ENCODE measurements around the gene MARCHF2.

MARCHF2 gene

DNA sequence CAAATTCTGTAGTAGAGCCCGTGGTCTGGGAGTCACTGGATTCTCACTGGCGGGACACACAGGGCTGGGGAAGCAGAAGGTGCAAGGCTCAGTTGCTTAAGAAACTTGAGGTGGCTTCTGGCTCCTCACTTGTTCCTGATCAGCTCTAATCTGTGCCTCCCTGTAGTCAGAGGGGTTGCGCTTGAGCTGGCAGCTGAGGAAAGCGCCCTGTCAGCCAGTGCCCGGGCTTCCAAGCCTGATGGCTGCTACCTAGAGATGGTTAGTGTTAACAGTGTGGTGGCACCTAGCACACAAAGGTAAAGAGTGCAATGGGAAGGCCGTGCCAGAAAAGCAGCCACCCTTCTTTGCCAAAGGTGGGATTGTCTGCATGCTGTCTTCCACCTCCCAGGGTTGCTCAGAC is 40.5 kb downstream of the MARCHF2 start:
- DNase-seq (ENCODE audit: low spot score) = no peak

DNA sequence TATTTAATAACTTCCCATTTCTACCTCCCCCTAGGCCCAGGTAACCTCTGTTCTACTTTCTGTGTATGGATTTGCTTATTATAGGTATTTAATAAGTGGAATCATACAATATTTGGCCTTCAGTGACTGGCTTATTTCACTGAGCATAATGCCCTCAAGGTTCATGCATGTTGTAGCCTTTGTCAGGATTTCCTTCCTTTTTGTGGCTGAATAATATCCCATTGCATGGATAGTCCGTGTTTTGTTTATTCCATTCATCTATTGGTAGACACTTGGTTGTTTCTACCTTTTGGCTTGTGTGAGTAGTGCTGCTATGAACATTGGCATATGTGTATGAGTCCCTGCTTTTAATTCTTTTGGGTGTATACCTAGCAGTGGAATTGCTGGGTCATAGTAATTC is 41.1 kb downstream of the MARCHF2 start:
- no peak for DNase-seq (ENCODE audit: low spot score)

DNA sequence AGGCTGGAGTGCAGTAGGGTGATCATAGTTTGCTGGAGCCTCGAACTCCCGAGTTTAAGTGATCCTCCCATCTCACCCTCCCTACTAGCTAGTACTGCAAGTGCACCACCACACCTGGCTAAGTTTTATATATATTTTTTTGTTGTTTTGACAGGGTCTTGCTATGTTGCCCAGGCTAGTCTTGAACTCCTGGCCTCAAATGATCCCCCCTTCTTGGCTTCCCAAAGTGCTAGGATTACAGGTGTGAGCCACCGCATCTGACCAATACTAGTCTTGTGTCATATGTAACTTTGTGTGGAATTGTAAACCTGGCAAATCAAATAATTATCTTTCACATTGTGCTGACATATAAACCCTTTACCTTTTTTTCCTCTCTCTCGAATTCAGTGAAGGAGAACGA is 41.9 kb downstream of the MARCHF2 start:
- no peak for DNase-seq (ENCODE audit: low spot score)

DNA sequence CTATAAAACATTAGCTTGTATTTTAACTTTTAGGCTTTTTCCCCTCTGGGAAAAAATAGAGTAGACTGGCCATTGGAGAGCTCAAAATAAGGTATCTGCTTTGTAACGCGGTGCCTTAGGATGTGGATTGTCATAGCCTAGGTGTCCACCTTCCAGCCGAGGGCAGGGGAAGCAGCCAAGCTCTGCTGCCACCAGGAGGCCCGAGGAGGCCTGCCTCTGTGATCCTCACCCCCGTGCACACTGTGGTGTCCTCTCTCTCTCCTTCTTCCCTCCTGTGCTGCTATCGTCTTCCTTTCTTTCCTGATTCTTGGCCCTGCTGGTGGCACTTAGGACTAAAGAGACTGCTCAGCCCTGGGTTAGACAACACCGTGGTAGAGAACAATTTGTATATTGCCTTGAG is 43.0 kb downstream of the MARCHF2 start:
- DNase-seq (ENCODE audit: low spot score) = no peak

DNA sequence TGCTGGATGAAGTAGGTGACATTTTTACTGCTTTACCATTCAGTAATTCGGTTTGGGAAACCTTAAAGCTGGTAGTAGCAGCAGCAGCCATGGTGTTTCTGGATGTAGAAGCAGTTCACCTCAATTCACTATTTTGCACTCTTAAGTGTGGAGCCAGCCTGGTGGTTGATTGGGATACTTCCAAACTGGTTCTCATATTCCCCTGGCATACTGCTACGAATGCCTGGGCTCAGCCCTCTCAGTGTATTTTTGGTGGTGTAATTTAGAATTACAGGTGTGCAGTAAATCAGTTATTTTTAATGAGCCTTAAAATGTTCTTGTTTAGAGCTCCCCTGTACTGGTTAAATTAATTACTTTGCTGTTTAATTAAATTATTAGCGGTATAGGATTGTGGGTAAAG is 44.1 kb downstream of the MARCHF2 start:
- DNase-seq (ENCODE audit: low spot score) = no peak

DNA sequence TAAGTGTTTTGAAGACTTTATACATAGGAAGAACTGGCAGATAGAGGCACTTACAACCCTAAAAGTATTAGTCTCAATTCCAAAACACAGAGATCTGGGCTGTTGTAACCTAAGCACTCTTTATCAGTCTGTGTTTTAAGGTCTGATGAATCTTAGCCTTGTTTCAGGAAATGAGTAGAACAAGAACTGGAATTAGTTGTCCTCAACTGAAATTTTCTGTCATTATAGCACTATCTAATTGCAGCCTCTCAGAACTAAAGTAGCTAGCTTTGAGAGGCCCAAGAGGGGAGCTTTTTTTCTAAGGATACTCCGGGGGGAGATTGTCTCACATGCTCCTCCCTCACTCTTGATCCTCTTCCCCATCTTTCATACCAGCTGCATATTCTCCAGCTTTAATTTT is 44.7 kb downstream of the MARCHF2 start:
- DNase-seq (ENCODE audit: low spot score) = no peak

DNA sequence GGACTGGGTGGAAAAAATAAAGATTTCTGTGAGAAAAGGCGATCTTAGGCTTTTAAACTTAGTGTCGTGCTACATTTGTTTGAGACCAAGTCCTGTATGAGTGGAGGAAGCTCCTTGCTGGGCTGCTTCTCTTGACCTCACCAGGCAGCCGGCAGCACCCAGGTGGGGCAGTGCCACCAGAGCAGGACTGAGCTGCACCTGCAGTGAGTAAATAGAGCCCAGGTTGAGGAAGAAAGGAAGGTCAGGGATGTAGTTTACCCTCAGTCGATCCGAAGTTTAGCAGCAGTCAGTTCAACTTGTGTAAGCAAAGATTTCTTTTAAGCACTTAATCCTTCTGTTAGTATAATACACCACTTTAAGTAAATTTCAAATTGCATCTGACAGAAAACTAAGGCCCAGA is 45.3 kb downstream of the MARCHF2 start:
- no peak for DNase-seq (ENCODE audit: low spot score)

DNA sequence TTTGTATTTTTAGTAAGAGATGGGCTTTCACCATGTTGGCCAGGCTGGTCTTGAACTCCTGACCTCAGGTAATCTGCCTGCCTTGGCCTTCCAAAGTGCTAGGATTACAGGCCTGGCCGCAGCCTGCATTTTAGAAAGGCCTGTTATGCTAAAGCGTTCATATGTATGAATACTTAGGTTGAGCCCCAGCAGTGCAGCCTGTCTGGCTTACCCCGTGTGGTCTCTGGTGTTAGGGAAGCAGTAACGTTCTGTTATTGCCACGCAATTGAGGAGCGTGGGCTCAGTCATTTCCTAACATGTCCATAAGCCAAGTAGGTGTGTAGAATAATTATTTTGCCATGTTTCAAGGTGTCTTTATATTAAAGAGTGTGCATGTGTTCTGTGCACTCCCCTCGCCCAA is 46.0 kb downstream of the MARCHF2 start:
- no peak for DNase-seq (ENCODE audit: low spot score)

DNA sequence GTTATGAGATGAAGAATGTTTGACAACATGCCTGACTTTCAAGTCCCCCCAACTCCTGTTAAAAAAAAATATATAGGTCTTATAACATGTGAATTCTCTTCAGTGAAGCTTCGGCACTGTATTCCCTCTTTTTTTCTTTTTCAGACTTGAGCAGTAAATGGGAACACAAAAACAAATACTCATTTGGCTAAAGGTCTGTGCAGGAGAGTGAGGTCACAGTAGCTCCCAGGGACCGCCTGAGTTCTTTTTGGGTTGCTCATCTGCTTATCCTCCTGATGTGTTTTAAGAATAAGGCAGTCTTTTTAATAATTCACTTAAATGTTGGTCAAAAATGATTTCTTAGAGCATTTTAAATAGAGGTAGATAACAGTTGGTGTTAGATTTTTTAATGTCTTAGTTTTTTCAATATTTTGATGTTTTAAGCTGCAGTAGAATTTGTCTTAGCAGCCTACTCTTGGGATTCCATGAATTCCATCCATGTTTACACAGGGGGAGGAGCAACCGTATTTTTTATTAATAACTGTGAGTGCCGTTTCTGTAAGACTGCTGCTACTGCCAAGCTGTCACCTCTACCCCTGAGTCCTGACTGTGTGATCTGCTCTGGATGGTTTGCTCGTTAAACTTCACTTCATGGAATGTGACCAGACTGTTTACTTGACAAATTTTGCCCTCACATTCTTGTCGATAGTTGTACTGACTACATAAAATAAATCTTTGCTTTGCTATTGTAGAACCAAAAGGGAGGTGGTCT is 46.6 kb downstream of the MARCHF2 start:
- no peak for DNase-seq (ENCODE audit: low spot score)

DNA sequence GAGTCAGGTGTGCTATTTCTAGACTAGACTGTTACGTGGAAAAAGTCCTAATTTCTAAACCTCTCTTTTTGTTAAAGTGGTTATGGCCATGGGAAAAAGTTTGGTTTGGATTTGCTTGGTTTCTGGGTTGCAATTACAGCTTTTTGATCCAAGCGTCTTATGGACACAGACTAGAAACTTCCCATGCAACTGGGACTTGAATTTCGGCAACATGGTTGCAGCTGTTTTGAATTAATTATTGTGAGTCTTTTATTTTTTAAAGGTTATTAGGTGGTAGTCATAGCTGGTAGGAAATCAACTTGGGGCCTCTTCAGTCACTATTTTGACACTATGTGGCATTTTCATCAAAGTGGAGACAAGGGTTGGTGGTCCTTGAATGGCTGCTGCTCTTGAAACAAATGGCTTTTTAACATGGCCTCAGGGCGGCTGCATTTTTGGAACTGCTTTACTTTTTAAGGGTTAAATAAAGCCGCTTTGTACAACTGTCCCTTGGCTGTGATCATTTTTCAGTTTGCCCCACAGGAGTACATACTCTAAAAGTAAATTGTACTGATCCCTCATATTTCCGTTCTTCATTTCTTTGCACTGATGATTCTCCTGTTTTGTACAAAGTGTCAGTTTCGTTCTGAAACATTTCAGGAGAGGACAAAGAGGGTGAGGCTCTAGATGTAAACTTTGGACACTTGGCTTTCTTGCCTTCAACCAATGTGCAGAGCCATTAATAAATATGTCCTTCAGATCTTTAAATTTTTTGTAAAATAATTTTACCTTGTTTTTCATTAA is 47.6 kb downstream of the MARCHF2 start:
- no peak for DNase-seq (ENCODE audit: low spot score)

DNA sequence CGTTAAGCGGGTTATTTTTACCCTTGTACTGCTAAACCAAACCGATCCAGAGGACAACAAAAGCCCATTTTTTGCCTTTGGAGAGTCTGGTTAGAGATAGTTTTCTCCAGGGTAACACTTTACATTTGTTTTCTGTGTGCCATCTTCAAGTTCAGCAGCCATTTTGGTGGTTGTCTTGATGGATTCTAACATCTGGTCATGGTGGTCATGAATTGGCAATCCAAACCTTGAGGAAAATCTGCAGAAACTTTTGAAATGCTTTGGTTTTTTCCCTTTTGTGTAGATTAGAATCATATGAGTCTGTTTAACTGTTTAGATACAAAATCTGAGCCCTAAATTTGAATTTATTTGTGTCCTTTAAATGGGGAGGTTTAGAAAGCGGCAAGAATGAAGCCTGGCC is 48.3 kb downstream of the MARCHF2 start:
- DNase-seq (ENCODE audit: low spot score) = no peak

DNA sequence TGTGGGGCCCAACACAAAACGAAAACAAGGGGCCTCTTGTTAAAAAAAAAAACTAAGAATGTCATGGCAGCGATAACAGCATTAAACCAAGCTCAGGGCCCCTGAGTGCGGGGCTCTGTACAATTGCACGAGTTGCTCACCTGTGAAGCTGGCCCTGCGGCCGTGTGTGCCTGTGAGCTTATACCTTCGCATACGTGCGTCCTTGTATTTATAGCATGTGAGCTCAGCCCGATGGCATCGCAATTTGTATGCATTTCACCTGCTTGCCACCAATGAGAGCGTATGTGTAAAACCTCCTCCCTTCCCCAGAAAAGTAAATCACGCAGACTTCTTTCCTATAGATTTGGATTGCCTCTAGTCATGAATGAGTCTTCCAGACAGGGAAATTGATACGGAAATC is 48.8 kb downstream of the MARCHF2 start:
- no peak for DNase-seq (ENCODE audit: low spot score)

DNA sequence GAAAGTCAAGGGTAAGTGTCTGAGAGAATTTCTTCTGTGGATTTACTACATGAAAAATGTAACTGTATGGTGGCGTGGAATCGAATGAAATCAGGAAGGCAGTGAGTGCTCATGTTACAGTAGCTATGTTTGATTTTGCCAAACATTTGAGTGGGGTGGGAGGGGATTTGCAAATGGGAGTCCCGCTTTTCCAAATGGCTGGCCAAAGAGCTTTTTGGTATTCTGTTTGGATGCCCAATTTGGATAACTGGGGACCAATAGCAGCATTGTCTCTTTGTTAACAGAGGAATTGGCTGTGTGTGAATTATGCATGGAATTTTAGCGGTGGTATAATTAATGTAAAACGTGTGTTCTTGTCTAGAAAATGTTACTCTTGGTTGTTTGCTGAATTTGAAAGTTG is 49.5 kb downstream of the MARCHF2 start:
- DNase-seq (ENCODE audit: low spot score) = no peak

DNA sequence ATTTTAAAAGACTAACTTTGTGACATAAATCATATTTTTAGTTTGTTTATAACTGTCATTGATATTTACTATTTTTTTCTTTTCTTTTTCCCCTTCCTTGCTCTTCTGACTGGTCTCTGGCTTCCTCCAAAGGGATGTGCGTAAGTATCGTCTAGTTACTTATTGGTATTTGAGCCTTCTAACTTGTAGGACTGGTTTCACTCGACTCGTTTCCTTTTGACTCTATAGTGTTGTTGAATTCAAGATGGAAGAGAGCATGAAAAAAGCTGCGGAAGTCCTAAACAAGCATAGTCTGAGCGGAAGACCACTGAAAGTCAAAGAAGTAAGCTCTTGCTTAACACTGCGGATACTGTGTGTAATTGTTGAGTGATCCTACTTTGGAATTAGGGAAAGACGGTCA is 50.3 kb downstream of the MARCHF2 start:
- no peak for DNase-seq (ENCODE audit: low spot score)

DNA sequence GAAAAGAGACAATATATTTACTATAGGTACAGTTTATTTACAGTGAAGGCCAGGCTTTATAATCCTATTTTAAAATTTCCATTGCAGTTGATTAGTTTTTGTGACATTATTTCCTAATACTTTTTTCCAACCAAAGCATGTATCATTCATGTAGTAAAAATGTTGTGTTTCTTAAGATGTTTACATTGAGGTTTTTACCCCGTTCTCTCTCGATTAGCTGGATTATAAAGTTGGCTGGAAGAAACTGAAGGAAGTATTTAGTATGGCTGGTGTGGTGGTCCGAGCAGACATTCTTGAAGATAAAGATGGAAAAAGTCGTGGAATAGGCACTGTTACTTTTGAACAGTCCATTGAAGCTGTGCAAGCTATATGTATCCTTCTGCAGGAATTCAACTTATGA is 52.9 kb downstream of the MARCHF2 start:
- no peak for DNase-seq (ENCODE audit: low spot score)

DNA sequence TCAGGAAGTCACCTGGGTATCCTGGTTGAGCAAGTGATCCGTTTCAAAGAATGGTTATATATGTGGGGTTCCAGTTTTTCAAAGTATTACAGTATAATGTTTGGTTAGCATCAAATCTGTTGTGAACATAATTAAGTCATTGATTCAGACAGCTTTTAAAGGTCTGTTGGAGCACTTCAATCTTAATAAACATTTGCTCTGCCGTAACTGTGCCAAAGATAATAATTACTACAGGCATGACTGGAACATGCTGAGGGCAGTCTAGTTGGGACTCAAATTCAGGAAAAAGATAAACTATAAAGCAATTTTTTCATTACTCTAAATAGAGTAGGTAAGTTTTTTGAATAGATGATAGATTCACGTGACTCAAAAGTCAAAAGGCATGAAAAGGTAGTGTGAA is 55.0 kb downstream of the MARCHF2 start:
- DNase-seq (ENCODE audit: low spot score) = no peak

DNA sequence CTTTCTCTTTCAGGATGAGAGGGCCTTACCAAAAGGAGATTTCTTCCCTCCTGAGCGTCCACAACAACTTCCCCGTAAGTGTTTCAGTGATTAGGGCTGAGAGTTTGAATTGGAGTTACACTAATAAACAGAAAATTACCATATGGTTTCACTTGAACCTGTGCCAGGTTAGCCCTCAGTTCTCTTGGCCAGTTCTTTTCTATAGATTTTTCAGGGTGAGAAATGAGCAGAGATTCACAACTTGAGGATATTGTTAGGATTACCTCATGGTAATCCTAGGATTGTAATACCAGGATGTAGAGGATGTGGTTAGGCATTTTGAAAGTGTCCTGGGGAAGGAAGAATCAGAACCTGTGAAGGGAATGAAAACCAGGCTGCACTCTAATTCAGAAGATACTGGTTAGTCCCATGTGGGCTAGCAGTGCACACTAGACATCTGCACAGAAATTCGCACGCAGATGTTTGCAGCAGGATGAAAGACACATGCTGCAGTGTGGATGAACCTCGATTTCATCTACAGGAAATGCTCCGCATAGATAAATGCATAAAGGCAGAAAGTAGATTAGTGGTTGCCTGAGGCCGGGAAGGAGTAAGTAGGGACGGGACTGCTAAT is 55.8 kb downstream of the MARCHF2 start:
- DNase-seq (ENCODE audit: low spot score) = no peak

DNA sequence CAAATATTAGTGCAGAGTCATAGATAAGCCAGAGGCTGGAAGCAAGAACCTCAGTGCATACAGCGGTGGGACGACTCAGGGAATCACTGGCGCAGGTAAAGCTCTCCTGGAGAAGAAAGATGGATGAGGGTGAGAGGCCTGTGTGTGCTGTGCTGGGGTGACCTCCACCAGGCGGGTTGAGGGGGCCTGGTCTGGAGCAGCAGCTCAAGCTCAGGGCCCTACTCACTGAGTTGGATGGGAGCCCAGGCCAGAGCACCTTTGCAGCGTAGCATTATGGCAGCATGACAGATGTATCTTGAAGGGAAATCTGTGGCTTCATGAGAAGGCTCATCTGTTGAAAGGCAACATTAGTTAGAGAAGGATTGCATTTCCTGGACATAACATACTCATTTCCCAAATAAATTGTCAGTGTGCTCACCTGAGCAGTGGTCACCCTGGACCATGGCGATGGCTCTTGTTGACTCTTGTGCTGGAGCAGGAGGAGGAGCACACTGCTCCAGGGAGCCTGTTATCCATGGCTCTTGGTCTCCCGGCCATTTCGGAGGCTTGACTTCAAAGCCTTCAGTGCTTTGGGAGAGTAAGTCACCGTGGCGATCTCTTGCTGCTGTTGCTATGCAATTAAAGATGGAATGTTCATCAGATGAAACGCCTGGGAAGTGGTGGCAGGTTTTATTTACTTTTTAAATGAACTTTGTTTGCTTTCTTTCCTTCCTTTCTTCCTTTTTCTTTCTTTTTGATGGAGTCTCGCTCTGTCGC is 56.7 kb downstream of the MARCHF2 start:
- no peak for DNase-seq (ENCODE audit: low spot score)

DNA sequence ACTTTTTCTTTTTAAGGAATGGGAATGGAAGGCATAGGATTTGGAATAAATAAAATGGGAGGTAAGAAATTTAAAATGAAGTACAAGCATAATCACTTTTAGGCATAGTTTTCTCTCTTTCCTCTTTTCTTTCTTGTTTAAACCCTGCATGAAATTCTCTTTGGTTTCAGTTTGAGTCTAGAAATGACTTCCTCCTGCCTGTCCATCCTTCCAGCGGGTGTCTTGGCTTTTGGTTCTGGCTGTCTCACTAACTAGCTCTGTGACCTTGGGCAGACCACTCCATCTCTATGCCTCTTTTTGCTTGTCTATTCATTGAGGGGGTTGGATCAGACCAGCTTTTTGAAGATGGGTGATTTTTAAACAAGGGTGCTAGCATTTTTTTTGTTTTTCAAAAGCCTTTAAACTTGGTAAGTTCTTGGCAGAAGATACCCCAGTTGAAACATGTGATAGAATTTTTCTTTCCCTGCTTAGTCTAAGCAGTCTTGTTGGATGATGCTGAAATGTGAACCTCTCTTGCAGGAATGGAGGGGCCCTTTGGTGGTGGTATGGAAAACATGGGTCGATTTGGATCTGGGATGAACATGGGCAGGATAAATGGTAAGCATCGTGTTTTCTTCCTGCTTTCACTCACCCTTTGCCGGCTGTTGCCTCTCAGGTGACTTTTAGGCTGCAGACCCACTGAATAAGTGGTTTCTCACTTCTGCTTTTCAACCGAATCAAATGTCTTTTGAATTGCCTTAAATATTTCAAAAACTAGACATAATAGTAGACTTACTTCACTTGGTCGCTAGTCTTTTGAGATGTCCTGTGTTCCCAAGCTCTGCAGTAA is 60.8 kb downstream of the MARCHF2 start:
- no peak for DNase-seq (ENCODE audit: low spot score)

DNA sequence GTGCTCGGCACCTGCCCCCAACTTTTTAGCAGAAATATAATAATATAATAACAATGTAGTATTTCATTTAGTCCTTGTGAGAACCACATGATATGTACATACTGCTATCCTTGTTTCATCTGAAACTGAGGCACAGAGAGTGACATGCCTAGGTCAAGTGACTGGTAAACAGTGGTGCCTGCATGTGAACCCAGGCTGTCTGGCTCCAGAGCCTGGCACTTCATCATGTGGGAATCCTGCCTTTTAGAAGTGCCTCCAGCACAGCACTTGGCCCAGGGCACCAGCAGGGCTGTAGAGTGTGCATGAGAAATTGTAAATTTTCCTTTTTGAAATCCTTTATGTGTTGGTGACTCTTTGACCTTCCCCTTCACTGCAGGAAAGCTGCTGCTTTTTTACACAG is 61.9 kb downstream of the MARCHF2 start:
- no peak for DNase-seq (ENCODE audit: low spot score)

DNA sequence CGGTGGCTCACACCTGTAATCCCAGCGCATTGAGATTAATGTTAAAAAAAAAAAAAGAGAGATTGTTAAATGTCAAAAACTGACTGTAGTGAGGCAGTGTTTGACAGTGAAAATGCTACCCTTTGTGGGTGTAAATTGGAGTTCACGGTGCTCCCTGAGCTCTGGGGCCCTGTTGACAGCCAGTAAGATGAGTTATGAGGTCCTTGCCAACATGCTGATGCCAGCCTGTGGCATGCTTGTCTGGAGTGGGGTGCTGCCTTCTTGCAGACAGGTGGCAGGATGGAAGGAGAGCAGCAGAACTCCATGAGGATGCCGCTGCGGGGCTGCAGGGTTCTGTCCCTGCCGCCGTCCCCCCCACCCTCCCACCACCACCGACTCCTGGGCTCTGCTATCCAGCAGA is 63.4 kb downstream of the MARCHF2 start:
- no peak for DNase-seq (ENCODE audit: low spot score)

DNA sequence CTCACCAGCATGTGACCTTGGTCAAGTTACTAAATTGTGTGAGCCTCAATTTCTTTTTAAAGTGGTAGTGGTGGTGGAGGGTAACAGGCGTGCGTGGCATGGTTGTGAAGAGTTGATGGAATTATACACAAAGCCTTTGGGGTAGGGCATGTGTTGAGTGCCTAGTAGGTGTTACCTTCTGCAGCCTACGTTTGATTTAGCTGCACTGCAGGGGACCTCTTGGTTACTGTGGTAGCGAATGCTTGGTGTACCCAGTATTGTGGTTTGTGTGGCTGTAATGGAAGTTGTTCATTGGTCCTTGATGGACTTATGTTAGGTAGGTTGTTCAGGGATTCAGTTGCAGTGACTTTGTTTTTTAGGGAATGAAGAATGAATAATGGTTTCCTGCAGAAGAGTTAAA is 64.8 kb downstream of the MARCHF2 start:
- no peak for DNase-seq (ENCODE audit: low spot score)
